ENCODE results near the gene SMCO1.
"Not testable (repeated sequence)": the region's sequence is repeated elsewhere in the genome, so short reads cannot be mapped to it uniquely, and the experiment has no call there.

SMCO1 gene

DNA sequence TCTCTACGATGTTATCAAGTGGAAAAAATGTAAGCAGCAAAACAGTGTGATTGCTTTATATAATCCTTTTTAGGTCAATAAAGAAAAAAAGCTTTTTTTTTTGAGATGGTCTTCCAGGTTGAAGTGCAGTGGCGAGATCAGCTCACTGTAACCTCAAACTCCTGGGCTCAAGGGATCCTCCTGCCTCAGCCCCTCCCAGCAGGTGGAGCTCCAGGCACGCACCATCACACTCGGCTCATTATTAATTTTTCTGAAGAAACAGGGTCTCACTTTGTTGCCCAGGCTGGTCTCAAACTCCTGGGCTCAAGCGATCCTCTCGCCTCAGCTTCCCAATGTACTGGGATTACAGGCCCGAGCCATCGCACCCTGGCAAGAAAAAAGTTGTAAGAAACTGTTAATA is 28.9 kb downstream of the SMCO1 start:
- no peak for DNase-seq

DNA sequence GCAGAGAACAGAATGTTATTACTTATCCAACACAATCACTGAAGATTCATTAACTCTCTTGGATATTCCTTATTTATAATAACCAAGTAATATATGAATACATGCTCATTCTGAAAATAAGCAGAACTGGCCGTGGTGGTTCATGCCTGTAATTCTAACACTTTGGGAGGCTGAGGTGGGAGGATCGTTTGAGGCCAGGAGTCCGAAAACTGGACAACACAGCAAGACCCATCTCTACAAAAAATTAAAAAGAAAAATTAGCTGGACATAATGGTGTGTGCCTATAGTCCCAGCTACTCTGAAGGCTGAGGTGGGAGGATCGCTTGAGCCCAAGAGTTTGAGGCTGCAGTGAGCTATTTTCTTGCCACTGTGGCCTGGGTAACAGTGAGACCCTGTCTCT is 37.5 kb downstream of the SMCO1 start:
- DNase-seq = no peak

DNA sequence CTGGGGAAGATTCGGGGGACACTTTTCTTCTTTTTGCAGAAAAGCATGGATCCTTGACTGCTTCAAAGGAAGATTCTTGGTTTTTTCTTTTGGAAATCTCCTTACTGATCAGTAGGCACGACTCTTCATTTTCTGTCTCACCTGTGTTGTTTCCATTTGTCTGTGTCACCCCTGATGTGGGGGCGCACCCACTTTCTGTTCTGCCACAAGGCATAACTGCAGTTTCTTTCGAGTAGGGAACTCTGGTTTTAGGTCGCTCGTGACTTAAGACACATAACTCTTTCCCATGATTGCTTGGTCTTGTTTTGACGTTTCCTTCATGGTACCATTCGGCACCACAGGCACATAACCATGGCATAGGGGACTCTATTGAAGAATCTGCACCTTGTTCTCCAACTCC is 42.9 kb downstream of the SMCO1 start:
- no peak for DNase-seq

DNA sequence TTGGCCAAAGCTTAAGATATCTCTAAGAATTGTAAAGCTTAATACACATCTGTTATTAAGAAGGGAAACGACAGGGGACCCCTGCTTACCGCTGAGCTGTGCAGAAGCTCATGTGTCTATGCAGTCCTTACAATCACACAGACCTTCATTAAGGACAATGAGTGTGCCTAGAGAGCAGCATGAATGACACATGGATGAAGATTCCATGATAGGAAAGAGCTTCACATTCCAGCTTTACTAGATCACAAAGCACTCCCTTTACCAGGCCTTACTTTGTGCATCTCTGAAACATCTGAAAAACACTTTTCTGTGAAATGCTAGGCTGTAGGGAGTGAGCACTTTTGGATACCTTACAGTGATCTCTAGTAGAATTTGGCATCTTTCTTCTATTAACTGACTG is 43.6 kb downstream of the SMCO1 start:
- DNase-seq = no peak

DNA sequence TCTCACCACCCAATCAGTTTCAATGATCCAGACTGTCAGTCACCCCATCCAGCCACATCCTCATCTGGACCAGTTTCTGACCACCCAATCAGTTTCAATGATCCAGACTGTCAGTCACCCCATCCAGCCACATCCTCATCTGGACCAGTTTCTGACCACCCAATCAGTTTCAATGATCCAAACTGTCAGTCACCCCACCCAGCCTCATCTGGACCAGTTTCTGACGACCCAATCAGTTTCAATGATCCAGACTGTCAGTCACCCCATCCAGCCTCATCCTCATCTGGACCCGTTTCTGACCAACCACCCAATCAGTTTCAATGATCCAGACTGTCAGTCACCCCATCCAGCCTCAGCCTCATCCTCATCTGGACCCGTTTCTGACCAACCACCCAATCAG is 45.0 kb downstream of the SMCO1 start:
- not testable (repeated sequence) for DNase-seq

DNA sequence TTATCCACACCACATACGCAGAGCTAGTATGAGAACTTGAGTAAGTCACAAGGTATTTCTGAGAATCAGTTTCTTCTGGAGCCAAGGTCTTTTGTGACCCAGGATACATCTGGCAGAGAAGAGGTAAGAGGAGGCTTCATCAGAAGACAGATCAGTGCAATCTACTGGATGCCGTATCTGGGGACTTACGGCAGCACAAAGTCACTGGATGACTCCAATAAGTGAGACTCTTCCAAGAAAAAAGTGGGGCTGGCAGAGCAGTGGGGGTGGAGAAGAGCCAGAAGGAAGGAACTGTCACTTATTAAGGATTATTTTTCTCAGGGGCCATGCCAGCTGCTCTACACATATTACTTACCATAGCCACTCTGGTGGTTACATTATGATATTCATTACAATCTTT is 51.3 kb downstream of the SMCO1 start:
- no peak for DNase-seq

DNA sequence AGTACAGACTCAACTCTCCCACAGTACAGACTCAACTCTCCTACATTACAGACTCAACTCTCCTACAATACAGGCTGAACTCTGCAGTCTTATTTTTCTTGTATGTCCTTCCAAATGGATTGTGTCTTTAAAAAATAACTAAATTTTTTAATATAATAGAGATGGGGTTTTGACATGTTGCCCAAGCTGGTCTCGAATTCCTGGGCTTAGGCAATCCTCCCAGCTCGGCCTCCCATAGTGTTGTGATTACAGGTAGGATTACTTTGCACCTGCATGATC is 51.7 kb downstream of the SMCO1 start:
- DNase-seq = no peak

DNA sequence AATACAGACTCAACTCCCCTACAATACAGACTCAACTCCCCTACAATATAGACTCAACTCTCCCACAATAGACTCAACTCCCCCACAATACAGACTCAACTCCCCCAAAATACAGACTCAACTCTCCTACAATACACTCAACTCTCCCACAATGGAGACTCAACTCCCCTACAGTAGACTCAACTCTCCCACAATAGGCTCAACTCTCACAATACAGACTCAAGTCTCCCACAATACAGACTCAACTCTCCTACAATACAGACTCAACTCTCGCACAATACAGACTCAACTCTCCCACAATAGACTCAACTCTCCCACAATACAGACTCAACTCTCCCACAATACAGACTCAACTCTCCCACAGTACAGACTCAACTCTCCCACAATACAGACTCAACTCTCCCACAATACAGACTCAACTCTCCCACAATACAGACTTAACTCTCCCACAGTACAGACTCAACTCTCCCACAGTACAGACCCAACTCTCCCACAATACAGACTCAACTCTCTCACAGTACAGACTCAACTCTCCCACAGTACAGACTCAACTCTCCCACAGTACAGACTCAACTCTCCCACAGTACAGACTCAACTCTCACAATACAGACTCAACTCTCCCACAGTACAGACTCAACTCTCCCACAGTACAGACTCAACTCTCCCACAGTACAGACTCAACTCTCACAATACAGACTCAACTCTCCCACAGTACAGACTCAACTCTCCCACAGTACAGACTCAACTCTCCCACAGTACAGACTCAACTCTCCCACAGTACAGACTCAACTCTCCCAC is 52.3 kb downstream of the SMCO1 start:
- DNase-seq = not testable (repeated sequence)

DNA sequence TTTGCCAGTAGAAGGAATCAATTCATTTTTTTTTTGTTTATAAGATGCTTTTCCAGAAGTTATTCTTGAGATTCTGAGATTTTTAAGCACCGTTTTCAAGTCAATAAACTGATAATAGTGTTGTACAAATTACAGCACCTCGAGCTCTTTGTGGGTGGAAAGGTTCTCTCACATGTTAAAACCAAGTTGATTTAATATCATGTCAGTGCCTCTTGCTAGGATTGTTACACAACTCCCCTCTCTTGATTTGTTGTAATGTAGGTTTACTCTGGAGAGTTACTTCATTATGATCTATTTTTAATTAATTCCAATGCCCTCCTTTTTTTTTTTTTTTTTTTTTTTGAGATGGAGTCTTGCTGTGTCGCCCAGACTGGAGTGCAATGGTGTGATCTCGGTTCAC is 57.1 kb downstream of the SMCO1 start:
- DNase-seq = no peak

DNA sequence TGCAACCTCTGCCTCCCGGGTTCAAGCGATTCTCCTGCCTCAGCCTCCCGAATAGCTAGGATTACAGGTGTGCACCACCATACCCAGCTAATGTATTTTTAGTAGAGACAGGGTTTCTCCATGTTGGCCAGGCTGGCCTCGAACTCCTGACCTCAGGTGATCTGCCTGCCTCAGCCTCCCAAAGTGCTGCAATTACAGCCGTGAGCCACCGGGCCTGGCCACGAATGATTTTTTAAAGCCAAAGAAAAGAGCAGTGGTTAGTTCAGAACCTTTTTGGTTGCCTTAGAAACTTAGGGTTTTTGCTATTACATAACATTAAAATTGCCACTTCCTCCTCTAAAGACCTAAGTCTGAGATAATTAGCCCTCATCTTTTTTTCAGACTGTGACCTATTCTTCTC is 57.7 kb downstream of the SMCO1 start:
- not testable (repeated sequence) for DNase-seq
